ENCODE measurements around the gene MAPKBP1. TPM values are rescaled to one million over a fixed set of nuclear protein-coding genes. Genes with fewer than 3 reads are reported as not detected.

The MAPKBP1 gene
- total RNA-seq, 2 experiments from 2014 or later, result 14.5 to 17.4 TPM

GRCh38 chr15:41788262-41788661, 14.0 kb downstream of the MAPKBP1 start:
- peaks cover 4% of the 10 kb centered on the region; the same call in 1 of the 2 replicates for H3K36me3 ChIP-seq (ENCODE audit: insufficient read depth, low read length)
- H3K9me2 ChIP-seq (ENCODE audit: insufficient read depth, low read length), result no peaks in the 10 kb centered on the region
- TF ChIP-seq CTCF (conservative IDR thresholded peaks at IDR 0.05; ENCODE audit: low read length), result no peak
- TF ChIP-seq EZH2phosphoT487 (IDR thresholded peaks at IDR 0.05; ENCODE audit: borderline replicate concordance, low read depth, low read length), result no peak
- no peak overlapping the region for H3K27ac ChIP-seq (ENCODE audit: low read depth, low read length, poor library complexity, severe bottlenecking)
- no peaks in the 10 kb centered on the region for H3K9me3 ChIP-seq (ENCODE audit: low read length)
- no peaks in the 10 kb centered on the region for H4K20me1 ChIP-seq (ENCODE audit: insufficient read depth, low read length)
- DNase-seq (ENCODE audit: low spot score), result no peak
- H3K4me1 ChIP-seq (ENCODE audit: insufficient read depth, low read length, poor library complexity, severe bottlenecking), result peaks cover 46% of the 10 kb centered on the region
- H3K4me2 ChIP-seq (ENCODE audit: low read length), result peak overlapping the region; percentile 29; the same call in 1 of the 2 replicates
- ChIA-PET POLR2A (interaction anchor here (1.3 to 1.6 kb wide), 2 partner anchors 8 to 10 kb away, joined by 5 to 7 read pairs; no protein-coding TSS in a partner anchor), CTCF (ENCODE audit: unreplicated experiment) (no interaction called here)
- H2AFZ ChIP-seq (ENCODE audit: low read length), result no peak overlapping the region
- H3K4me3 ChIP-seq (ENCODE audit: low read depth, low read length, poor library complexity, severe bottlenecking), result no peak overlapping the region
- H3K79me2 ChIP-seq (ENCODE audit: insufficient read depth, low read depth, low read length), result 0 out of 2 replicates have a peak, but pooled peaks cover 4% of the 10 kb centered on the region
- BruUV-seq (replicated peaks), result no TSS peak
- intact Hi-C loops (cut with micrococcal nuclease; ENCODE audit: unreplicated experiment), result no loop called here

GRCh38 chr15:41789236-41789635, 15.0 kb downstream of the MAPKBP1 start:
- TF ChIP-seq EZH2phosphoT487 (IDR thresholded peaks at IDR 0.05; ENCODE audit: borderline replicate concordance, low read depth, low read length) (no peak), CTCF (conservative IDR thresholded peaks at IDR 0.05; ENCODE audit: low read length) (no peak)
- no peaks in the 10 kb centered on the region; the same call in 1 of the 2 replicates for H3K36me3 ChIP-seq (ENCODE audit: insufficient read depth, low read length)
- DNase-seq (ENCODE audit: low spot score), result no peak
- intact Hi-C loops (cut with micrococcal nuclease; ENCODE audit: unreplicated experiment), result no loop called here
- 0 out of 2 replicates have a peak, but pooled peaks cover 4% of the 10 kb centered on the region for H3K79me2 ChIP-seq (ENCODE audit: insufficient read depth, low read depth, low read length)
- H3K4me1 ChIP-seq (ENCODE audit: insufficient read depth, low read length, poor library complexity, severe bottlenecking), result peaks cover 50% of the 10 kb centered on the region
- no peaks in the 10 kb centered on the region for H4K20me1 ChIP-seq (ENCODE audit: insufficient read depth, low read length)
- no peak overlapping the region for H3K27ac ChIP-seq (ENCODE audit: low read depth, low read length, poor library complexity, severe bottlenecking)
- H3K9me3 ChIP-seq (ENCODE audit: low read length), result no peaks in the 10 kb centered on the region
- H2AFZ ChIP-seq (ENCODE audit: low read length), result no peak overlapping the region
- ChIA-PET POLR2A (interaction anchor here (1.3 to 1.6 kb wide), 2 partner anchors 9 to 11 kb away, joined by 5 to 7 read pairs; no protein-coding TSS in a partner anchor), CTCF (ENCODE audit: unreplicated experiment) (no interaction called here)
- BruUV-seq (replicated peaks), result no TSS peak
- no peaks in the 10 kb centered on the region for H3K9me2 ChIP-seq (ENCODE audit: insufficient read depth, low read length)
- no peak overlapping the region for H3K4me3 ChIP-seq (ENCODE audit: low read depth, low read length, poor library complexity, severe bottlenecking)
- H3K4me2 ChIP-seq (ENCODE audit: low read length), result no peak overlapping the region

GRCh38 chr15:41789662-41790061, 15.4 kb downstream of the MAPKBP1 start:
- H3K4me2 ChIP-seq (ENCODE audit: low read length), result no peak overlapping the region
- 0 out of 2 replicates have a peak, but pooled peaks cover 4% of the 10 kb centered on the region for H3K79me2 ChIP-seq (ENCODE audit: insufficient read depth, low read depth, low read length)
- DNase-seq (ENCODE audit: low spot score), result no peak
- no peak overlapping the region for H3K27ac ChIP-seq (ENCODE audit: low read depth, low read length, poor library complexity, severe bottlenecking)
- TF ChIP-seq EZH2phosphoT487 (IDR thresholded peaks at IDR 0.05; ENCODE audit: borderline replicate concordance, low read depth, low read length), result no peak
- TF ChIP-seq CTCF (conservative IDR thresholded peaks at IDR 0.05; ENCODE audit: low read length), result no peak
- CTCF ChIA-PET (ENCODE audit: unreplicated experiment), result no interaction called here
- intact Hi-C loops (cut with micrococcal nuclease; ENCODE audit: unreplicated experiment), result no loop called here
- peaks cover 54% of the 10 kb centered on the region for H3K4me1 ChIP-seq (ENCODE audit: insufficient read depth, low read length, poor library complexity, severe bottlenecking)
- no peaks in the 10 kb centered on the region for H3K9me3 ChIP-seq (ENCODE audit: low read length)
- no peaks in the 10 kb centered on the region for H3K36me3 ChIP-seq (ENCODE audit: insufficient read depth, low read length)
- no peaks in the 10 kb centered on the region for H4K20me1 ChIP-seq (ENCODE audit: insufficient read depth, low read length)
- H2AFZ ChIP-seq (ENCODE audit: low read length), result no peak overlapping the region
- no TSS peak for BruUV-seq (replicated peaks)
- no peak overlapping the region for H3K4me3 ChIP-seq (ENCODE audit: low read depth, low read length, poor library complexity, severe bottlenecking)
- no peaks in the 10 kb centered on the region for H3K9me2 ChIP-seq (ENCODE audit: insufficient read depth, low read length)
- POLR2A ChIA-PET, result interaction anchor here (1.0 to 1.6 kb wide), 3 partner anchors 9 to 20 kb away, joined by 4 to 7 read pairs (median 5); no protein-coding TSS in a partner anchor
